GM18517 (cell line): Measurements from ENCODE around the gene TENM3.

Experiments used
- ATAC-seq: cut with Tn5 transposase; IDR thresholded peaks from one replicate; pipeline ENCODE4 v1.9.1; 2021; ENCODE audit warnings: mild to moderate bottlenecking, moderate library complexity; ENCODE audit not compliant: unreplicated experiment

The TENM3 gene

GRCh38 chr4:182600093-182600492, 356.9 kb downstream of the TENM3 start:
- ATAC-seq: no peak

- ATAC-seq: no peak
These were observed 357.7 kb downstream of the TENM3 start for GRCh38 chr4:182600856-182601255.

- ATAC-seq: no peak
These were observed 361.0 kb downstream of the TENM3 start for GRCh38 chr4:182604161-182604622.

GRCh38 chr4:182604953-182605352, 361.8 kb downstream of the TENM3 start:
- ATAC-seq: no peak

- ATAC-seq: no peak
These were observed 365.3 kb downstream of the TENM3 start for GRCh38 chr4:182608525-182608924.

GRCh38 chr4:182616476-182616875, 373.3 kb downstream of the TENM3 start:
- no peak for ATAC-seq

GRCh38 chr4:182619660-182620059, 376.5 kb downstream of the TENM3 start:
- ATAC-seq: no peak

GRCh38 chr4:182620111-182620980, 377.1 kb downstream of the TENM3 start:
- ATAC-seq: no peak

GRCh38 chr4:182624281-182624680, 381.1 kb downstream of the TENM3 start:
- ATAC-seq: no peak

GRCh38 chr4:182625193-182625592, 382.0 kb downstream of the TENM3 start:
- ATAC-seq: no peak

- no peak for ATAC-seq
These were observed 384.8 kb downstream of the TENM3 start for GRCh38 chr4:182627996-182628395.

GRCh38 chr4:182628544-182628943, 385.3 kb downstream of the TENM3 start:
- no peak for ATAC-seq

GRCh38 chr4:182629096-182629495, 385.9 kb downstream of the TENM3 start:
- no peak for ATAC-seq

- no peak for ATAC-seq
These were observed 397.3 kb downstream of the TENM3 start for GRCh38 chr4:182640491-182640890.

- no peak for ATAC-seq
These were observed 397.7 kb downstream of the TENM3 start for GRCh38 chr4:182640932-182641331.

- no peak for ATAC-seq
These were observed 399.6 kb downstream of the TENM3 start for GRCh38 chr4:182642831-182643230.

- ATAC-seq: no peak
These were observed 400.8 kb downstream of the TENM3 start for GRCh38 chr4:182643801-182644682.

- no peak for ATAC-seq
These were observed 401.5 kb downstream of the TENM3 start for GRCh38 chr4:182644683-182645050.

- no peak for ATAC-seq
These were observed 402.3 kb downstream of the TENM3 start for GRCh38 chr4:182645511-182645910.

GRCh38 chr4:182647646-182648300, 404.6 kb downstream of the TENM3 start:
- no peak for ATAC-seq

GRCh38 chr4:182648766-182649165, 405.6 kb downstream of the TENM3 start:
- ATAC-seq: no peak
